Body of pancreas (tissue), 4 donors: ENCODE results near the gene GNB3.

Source experiments
- CTCF ChIP-seq, 7 experiments: fragments of 450-650 bp in 4 of 7; fragments of 200-600 bp in 3 of 7; sonication (generic) in 3 of 7; IDR thresholded peaks; one replicate each; pipeline ENCODE4 v1.5.1; 2016 to 2019; ENCODE audit warnings: antibody characterized with exemption in 7 of 7
- POLR2A ChIP-seq, 3 donors: fragments of 450-650 bp; IDR thresholded peaks; one replicate each; pipeline ENCODE4 v1.6.1; 2016; ENCODE audit warnings: antibody characterized with exemption in 3 of 3, mild to moderate bottlenecking in 2 of 3

DNA sequence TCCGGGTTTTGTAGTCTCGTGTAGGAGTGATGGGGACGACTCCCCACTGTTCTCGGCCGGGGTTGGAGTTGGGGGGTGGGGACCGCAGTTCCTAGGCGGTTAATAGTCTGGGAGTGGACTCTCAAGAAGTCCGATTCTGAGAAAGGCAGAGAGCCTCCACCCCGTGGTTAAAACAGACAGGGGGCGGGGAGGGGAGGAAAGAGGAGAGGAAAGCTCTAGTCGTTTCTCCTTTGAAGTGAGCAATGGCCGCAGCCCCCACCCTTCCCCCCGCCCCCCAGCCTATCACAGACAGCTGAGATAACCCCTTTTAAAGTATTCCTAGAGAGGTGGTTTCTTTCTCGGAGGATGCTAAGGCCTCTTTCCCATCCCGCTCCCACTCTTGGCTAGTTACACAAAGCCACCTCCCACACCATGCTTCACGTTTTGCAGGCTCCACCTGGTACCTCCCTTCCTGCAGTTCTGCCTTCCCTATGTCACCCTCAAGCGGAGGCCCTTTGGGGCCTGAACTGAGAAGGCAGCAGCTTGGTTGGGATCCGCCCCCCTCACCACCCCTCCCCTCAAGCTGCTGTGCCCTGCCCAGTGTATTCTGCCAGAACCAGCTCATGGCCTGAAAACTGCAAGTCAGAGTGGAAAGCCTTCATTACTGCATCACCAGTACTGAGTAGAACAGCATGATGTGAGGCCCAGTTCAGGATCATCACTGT lies 12.1 kb downstream of the GNB3 start:
- TF ChIP-seq CTCF (IDR thresholded peaks at IDR 0.05) (no peak), POLR2A (IDR thresholded peaks at IDR 0.05) (no peak)
